ENCODE data around the gene C2orf81.
A peak's percentile ranks its signal among the peaks of the same experiment; 100 is the strongest.

Gene C2orf81

DNA sequence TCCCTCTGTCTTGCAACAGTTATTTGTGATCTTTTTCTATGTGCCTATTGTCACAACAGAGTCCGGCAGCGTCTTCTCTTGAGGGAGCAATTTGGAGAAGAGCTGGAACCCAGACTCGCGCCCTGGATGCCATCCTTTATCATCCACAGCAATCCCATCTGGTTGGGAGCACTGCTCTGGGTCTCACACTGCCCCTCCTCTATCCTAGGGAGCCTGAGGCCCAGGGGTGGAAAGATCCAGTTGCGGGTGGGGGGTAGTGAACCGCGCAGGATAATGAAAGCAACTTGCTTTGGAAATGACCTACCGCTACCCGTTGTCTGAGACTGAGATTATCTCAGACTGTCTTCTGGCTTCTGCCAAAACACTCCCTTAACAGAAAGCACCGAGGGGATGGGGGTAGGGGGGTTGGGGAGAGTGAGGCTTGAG is 37.5 kb upstream of the C2orf81 start:
- H3K27me3 ChIP-seq (ENCODE audit: insufficient read depth, poor library complexity, severe bottlenecking), result no peaks in the 10 kb centered on the region
- no peak for DNase-seq (ENCODE audit: low read depth in 1 of 2, low spot score in 1 of 2)
- peak overlapping the region; percentile 58 for H3K27ac ChIP-seq (replicated peaks)
- H3K4me3 ChIP-seq (replicated peaks; ENCODE audit: insufficient read depth, low read length), result peak overlapping the region; percentile 72
- TF ChIP-seq, protein P1, sequence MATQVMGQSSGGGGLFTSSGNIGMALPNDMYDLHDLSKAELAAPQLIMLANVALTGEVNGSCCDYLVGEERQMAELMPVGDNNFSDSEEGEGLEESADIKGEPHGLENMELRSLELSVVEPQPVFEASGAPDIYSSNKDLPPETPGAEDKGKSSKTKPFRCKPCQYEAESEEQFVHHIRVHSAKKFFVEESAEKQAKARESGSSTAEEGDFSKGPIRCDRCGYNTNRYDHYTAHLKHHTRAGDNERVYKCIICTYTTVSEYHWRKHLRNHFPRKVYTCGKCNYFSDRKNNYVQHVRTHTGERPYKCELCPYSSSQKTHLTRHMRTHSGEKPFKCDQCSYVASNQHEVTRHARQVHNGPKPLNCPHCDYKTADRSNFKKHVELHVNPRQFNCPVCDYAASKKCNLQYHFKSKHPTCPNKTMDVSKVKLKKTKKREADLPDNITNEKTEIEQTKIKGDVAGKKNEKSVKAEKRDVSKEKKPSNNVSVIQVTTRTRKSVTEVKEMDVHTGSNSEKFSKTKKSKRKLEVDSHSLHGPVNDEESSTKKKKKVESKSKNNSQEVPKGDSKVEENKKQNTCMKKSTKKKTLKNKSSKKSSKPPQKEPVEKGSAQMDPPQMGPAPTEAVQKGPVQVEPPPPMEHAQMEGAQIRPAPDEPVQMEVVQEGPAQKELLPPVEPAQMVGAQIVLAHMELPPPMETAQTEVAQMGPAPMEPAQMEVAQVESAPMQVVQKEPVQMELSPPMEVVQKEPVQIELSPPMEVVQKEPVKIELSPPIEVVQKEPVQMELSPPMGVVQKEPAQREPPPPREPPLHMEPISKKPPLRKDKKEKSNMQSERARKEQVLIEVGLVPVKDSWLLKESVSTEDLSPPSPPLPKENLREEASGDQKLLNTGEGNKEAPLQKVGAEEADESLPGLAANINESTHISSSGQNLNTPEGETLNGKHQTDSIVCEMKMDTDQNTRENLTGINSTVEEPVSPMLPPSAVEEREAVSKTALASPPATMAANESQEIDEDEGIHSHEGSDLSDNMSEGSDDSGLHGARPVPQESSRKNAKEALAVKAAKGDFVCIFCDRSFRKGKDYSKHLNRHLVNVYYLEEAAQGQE (IDR thresholded peaks at IDR 0.05; ENCODE audit: insufficient replicate concordance, low read depth), result no peak
- TF ChIP-seq, protein P2, sequence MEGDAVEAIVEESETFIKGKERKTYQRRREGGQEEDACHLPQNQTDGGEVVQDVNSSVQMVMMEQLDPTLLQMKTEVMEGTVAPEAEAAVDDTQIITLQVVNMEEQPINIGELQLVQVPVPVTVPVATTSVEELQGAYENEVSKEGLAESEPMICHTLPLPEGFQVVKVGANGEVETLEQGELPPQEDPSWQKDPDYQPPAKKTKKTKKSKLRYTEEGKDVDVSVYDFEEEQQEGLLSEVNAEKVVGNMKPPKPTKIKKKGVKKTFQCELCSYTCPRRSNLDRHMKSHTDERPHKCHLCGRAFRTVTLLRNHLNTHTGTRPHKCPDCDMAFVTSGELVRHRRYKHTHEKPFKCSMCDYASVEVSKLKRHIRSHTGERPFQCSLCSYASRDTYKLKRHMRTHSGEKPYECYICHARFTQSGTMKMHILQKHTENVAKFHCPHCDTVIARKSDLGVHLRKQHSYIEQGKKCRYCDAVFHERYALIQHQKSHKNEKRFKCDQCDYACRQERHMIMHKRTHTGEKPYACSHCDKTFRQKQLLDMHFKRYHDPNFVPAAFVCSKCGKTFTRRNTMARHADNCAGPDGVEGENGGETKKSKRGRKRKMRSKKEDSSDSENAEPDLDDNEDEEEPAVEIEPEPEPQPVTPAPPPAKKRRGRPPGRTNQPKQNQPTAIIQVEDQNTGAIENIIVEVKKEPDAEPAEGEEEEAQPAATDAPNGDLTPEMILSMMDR (IDR thresholded peaks at IDR 0.05; ENCODE audit: insufficient read depth, low read length), result no peak
- TF ChIP-seq GABPA (IDR thresholded peaks at IDR 0.05; ENCODE audit: low read depth), result no peak
- TF ChIP-seq SPI1 (IDR thresholded peaks at IDR 0.05; ENCODE audit: borderline replicate concordance, low read depth), result no peak
- TF ChIP-seq POLR2AphosphoS5 (IDR thresholded peaks at IDR 0.05; ENCODE audit: low read depth), result no peak

DNA sequence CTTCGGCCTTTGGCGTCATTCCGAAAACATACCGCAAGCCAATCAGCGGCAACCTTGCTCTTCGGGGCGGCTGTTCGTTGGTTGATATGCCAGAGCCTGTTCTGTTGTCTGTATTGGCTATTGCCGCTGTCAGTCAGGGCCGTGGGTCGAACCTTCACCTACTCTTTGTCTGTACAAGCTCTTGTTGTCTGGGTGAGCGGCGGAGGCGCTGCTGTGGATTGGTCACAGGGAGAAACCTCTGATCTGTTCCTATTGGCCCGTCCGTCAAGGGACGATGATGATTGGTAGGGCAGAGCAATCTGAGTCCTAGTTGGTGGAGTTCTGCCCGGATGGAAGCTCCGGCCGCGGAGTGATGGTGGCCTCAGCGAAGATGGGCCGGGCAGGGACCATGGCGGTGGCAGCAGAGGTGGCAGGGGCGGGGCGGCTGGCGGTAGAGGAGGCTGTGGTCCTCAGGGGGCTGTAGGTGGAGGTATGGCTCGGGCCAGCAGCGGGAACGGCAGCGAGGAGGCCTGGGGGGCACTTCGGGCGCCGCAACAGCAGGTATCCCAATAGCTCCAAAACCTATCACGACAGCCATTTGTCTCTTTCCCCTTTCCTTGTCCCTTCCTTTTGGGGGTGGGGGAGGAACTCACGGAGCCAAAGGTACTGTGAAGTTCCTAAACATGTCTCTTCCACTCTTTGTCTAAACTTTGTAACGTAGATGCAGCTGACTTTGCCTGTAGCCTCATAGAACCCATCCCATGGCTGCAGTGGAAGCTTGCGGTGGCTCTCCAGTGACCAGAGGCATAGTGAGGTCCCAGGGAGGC is 36.9 kb upstream of the C2orf81 start, which contains the start of gene WBP1:
Gene WBP1, plus strand, starts transcription at position 307 of the 806 bp plus-strand sequence. Its CDS starts 165 bp downstream, at position 472.
- DNase-seq (ENCODE audit: low read depth in 1 of 2, low spot score in 1 of 2), result peak; percentile 99 to 100
- no peaks in the 10 kb centered on the region for H3K27me3 ChIP-seq (ENCODE audit: insufficient read depth, poor library complexity, severe bottlenecking)
- peak; percentile 86 for TF ChIP-seq POLR2AphosphoS5 (IDR thresholded peaks at IDR 0.05; ENCODE audit: low read depth)
- TF ChIP-seq SPI1 (IDR thresholded peaks at IDR 0.05; ENCODE audit: borderline replicate concordance, low read depth), result no peak
- TF ChIP-seq, protein P2 (IDR thresholded peaks at IDR 0.05; ENCODE audit: insufficient read depth, low read length), result no peak
- TF ChIP-seq GABPA (IDR thresholded peaks at IDR 0.05; ENCODE audit: low read depth), result no peak
- TF ChIP-seq, protein P1 (IDR thresholded peaks at IDR 0.05; ENCODE audit: insufficient replicate concordance, low read depth), result no peak
- H3K27ac ChIP-seq (replicated peaks), result peak within 1 kb of the TSS; percentile 84
- H3K4me3 ChIP-seq (replicated peaks; ENCODE audit: insufficient read depth, low read length), result peak within 1 kb of the TSS; percentile 72

DNA sequence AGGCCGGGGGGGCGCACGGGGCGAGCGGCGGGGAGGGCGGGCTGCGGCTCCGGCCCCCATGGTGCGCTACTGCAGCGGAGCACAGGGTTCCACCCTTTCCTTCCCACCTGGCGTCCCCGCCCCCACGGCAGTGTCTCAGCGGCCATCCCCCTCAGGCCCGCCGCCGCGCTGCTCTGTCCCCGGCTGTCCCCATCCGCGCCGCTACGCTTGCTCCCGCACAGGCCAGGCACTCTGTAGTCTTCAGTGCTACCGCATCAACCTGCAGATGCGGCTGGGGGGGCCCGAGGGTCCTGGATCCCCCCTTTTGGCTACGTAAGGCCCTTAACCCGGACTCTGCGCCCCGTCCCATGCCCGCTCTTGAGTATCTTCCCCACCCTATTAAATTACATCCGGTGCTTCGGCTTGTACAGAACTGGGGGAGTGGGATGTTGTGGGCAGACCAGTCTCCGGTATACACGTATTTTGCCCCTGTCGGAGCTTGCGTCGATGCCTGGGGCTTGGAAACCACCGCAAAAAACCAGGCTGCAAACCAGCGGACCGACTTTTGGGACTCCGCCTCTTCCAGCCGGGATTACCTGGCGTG is 36.2 kb upstream of the C2orf81 start:
- Histone ChIP-seq H3K27me3 (ENCODE audit: insufficient read depth, poor library complexity, severe bottlenecking) (no peaks in the 10 kb centered on the region), H3K4me3 (replicated peaks; ENCODE audit: insufficient read depth, low read length) (peak overlapping the region; percentile 68), H3K27ac (replicated peaks) (peak overlapping the region; percentile 84)
- peak in 1 of 2 experiments; percentile 62 for DNase-seq (ENCODE audit: low read depth in 1 of 2, low spot score in 1 of 2)
- TF ChIP-seq GABPA (IDR thresholded peaks at IDR 0.05; ENCODE audit: low read depth) (peak; percentile 64), SPI1 (IDR thresholded peaks at IDR 0.05; ENCODE audit: borderline replicate concordance, low read depth) (no peak)
- TF ChIP-seq, protein P1 (IDR thresholded peaks at IDR 0.05; ENCODE audit: insufficient replicate concordance, low read depth), result no peak
- TF ChIP-seq, protein P2 (IDR thresholded peaks at IDR 0.05; ENCODE audit: insufficient read depth, low read length), result no peak

Measured in HL-60 (cell line).